ENCODE data around the gene TBRG4.

TBRG4 gene

GRCh38 chr7:45105588-45106188 lies 5.8 kb downstream of the TBRG4 start:
- no peak for DNase-seq (ENCODE audit: low read depth in 1 of 2, low spot score in 1 of 2)
- Histone ChIP-seq H3K4me3 (replicated peaks; ENCODE audit: insufficient read depth, low read length) (no peak overlapping the region), H3K27ac (replicated peaks) (no peak overlapping the region), H3K27me3 (ENCODE audit: insufficient read depth, poor library complexity, severe bottlenecking) (no peaks in the 10 kb centered on the region)
- TF ChIP-seq SPI1 (IDR thresholded peaks at IDR 0.05; ENCODE audit: borderline replicate concordance, low read depth) = no peak
- TF ChIP-seq CTCF (IDR thresholded peaks at IDR 0.05; ENCODE audit: insufficient read depth, low read length) = no peak
- no peak for TF ChIP-seq REST (IDR thresholded peaks at IDR 0.05; ENCODE audit: insufficient replicate concordance, low read depth)
- TF ChIP-seq GABPA (IDR thresholded peaks at IDR 0.05; ENCODE audit: low read depth) = no peak
- TF ChIP-seq POLR2AphosphoS5 (IDR thresholded peaks at IDR 0.05; ENCODE audit: low read depth) = no peak

GRCh38 chr7:45104844-45105587 lies 6.5 kb downstream of the TBRG4 start:
- DNase-seq (ENCODE audit: low read depth in 1 of 2, low spot score in 1 of 2) = no peak
- Histone ChIP-seq H3K27me3 (ENCODE audit: insufficient read depth, poor library complexity, severe bottlenecking) (no peaks in the 10 kb centered on the region), H3K4me3 (replicated peaks; ENCODE audit: insufficient read depth, low read length) (no peak overlapping the region), H3K27ac (replicated peaks) (no peak overlapping the region)
- TF ChIP-seq GABPA (IDR thresholded peaks at IDR 0.05; ENCODE audit: low read depth) = no peak
- TF ChIP-seq POLR2AphosphoS5 (IDR thresholded peaks at IDR 0.05; ENCODE audit: low read depth) = no peak
- no peak for TF ChIP-seq REST (IDR thresholded peaks at IDR 0.05; ENCODE audit: insufficient replicate concordance, low read depth)
- TF ChIP-seq CTCF (IDR thresholded peaks at IDR 0.05; ENCODE audit: insufficient read depth, low read length) = no peak
- TF ChIP-seq SPI1 (IDR thresholded peaks at IDR 0.05; ENCODE audit: borderline replicate concordance, low read depth) = no peak

GRCh38 chr7:45103958-45104843 lies 7.3 kb downstream of the TBRG4 start:
- no peak overlapping the region for H3K4me3 ChIP-seq (replicated peaks; ENCODE audit: insufficient read depth, low read length)
- H3K27ac ChIP-seq (replicated peaks) = no peak overlapping the region
- no peak for DNase-seq (ENCODE audit: low read depth in 1 of 2, low spot score in 1 of 2)
- TF ChIP-seq CTCF (IDR thresholded peaks at IDR 0.05; ENCODE audit: insufficient read depth, low read length) (no peak), SPI1 (IDR thresholded peaks at IDR 0.05; ENCODE audit: borderline replicate concordance, low read depth) (no peak), GABPA (IDR thresholded peaks at IDR 0.05; ENCODE audit: low read depth) (no peak), POLR2AphosphoS5 (IDR thresholded peaks at IDR 0.05; ENCODE audit: low read depth) (no peak), REST (IDR thresholded peaks at IDR 0.05; ENCODE audit: insufficient replicate concordance, low read depth) (no peak)
- H3K27me3 ChIP-seq (ENCODE audit: insufficient read depth, poor library complexity, severe bottlenecking) = no peaks in the 10 kb centered on the region
